ENCODE data around the gene EYS. TPM values are rescaled to one million over a fixed set of nuclear protein-coding genes. Genes with fewer than 3 reads are reported as not detected.

EYS gene
- total and polyA plus RNA-seq, 4 donors, result not detected

DNA sequence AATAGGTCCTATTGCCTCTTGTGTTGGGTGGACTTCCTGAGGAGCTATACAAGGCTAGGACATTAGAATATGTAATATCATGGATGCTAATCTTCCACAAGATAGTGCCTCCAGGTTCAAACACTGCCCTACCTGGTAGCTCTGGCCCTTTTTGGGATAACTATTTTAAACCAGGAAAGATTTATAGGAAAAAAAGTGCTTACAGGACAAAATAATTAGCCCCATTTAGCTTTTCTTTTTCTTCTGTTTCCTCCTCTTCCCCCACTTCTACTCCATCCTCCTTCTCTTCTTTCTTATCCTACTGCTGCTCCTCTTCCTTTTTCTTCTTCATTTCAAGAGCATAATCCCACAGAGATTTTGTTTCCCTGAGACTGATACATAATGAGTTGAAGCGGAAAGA is 1104.0 kb downstream of the EYS start:
- intact Hi-C loops (cut with DNase I), result no loop called here
- no peak overlapping the region for H3K4me3 ChIP-seq (ENCODE audit: low read length in 2 of 2)
- H3K36me3 ChIP-seq (ENCODE audit: control insufficient read depth in 1 of 2, insufficient read depth in 2 of 2, low read length in 1 of 2), result no peaks in the 10 kb centered on the region
- H3K27me3 ChIP-seq (ENCODE audit: control insufficient read depth in 1 of 2, insufficient read depth in 2 of 2, low read length in 1 of 2), result no peaks in the 10 kb centered on the region
- ATAC-seq (ENCODE audit: low FRiP score) (no peak), DNase-seq (no peak)
- no peak overlapping the region for H3K27ac ChIP-seq (ENCODE audit: low read depth in 1 of 2, low read length in 2 of 2)
- H3K9me3 ChIP-seq (ENCODE audit: control insufficient read depth, low read length), result no peaks in the 10 kb centered on the region
- 82 to 87% methylated on average over 1 of the region's 1 CpG for WGBS, 2 donors
- H3K4me1 ChIP-seq (ENCODE audit: control insufficient read depth in 1 of 2, insufficient read depth in 2 of 2, low read length in 2 of 2), result no peaks in the 10 kb centered on the region

GRCh38 chr6:64591676-64592036 is 1115.4 kb downstream of the EYS start:
- Histone ChIP-seq H3K36me3 (ENCODE audit: control insufficient read depth in 1 of 2, insufficient read depth in 2 of 2, low read length in 1 of 2) (no peaks in the 10 kb centered on the region), H3K27ac (ENCODE audit: low read depth in 1 of 2, low read length in 2 of 2) (no peak overlapping the region), H3K9me3 (ENCODE audit: control insufficient read depth, low read length) (no peaks in the 10 kb centered on the region), H3K27me3 (ENCODE audit: control insufficient read depth in 1 of 2, insufficient read depth in 2 of 2, low read length in 1 of 2) (no peaks in the 10 kb centered on the region), H3K4me1 (ENCODE audit: control insufficient read depth in 1 of 2, insufficient read depth in 2 of 2, low read length in 2 of 2) (no peaks in the 10 kb centered on the region), H3K4me3 (ENCODE audit: low read length in 2 of 2) (no peak overlapping the region)
- intact Hi-C loops (cut with DNase I), result no loop called here
- WGBS, 2 donors, result 58 to 78% methylated on average over 6 of the region's 6 CpGs
- DNase-seq (no peak), ATAC-seq (ENCODE audit: low FRiP score) (no peak)

DNA sequence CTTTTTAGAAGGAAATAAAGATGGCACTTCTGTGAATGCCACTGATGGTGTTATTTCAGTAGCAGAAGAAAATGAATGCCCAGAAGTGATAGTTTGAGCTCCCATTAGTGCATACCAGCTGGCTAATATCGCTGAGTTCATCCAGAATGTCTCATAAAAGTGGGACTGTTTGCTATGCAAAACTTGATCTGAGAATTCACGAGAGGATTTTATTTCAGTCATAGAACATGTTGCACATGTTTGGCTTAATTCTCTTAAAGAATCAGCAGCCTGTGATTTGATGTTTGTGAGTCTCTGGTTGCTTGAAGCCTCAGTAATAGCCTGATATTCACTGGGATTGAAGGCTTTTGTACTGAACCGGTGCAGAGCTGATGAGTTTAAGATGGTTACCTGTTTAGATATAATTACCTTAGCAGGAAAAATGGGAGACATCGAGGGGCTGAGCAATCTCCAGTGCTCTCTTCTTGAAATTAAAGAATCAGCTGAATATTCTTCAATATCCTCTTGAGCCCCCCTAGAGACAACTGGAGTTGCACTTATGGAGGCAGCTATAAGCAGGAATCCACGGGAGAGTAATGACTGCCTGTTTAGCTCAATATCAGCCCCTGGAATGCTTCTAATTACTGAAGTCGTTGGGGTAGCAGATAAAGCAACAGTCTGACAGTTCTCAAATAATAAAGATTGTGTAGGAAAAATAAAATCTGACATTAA is 1115.9 kb downstream of the EYS start:
- ATAC-seq (ENCODE audit: low FRiP score) (no peak), DNase-seq (no peak)
- intact Hi-C loops (cut with DNase I), result no loop called here
- Histone ChIP-seq H3K27me3 (ENCODE audit: control insufficient read depth in 1 of 2, insufficient read depth in 2 of 2, low read length in 1 of 2) (no peaks in the 10 kb centered on the region), H3K4me1 (ENCODE audit: control insufficient read depth in 1 of 2, insufficient read depth in 2 of 2, low read length in 2 of 2) (no peaks in the 10 kb centered on the region), H3K27ac (ENCODE audit: low read depth in 1 of 2, low read length in 2 of 2) (no peak overlapping the region), H3K4me3 (ENCODE audit: low read length in 2 of 2) (no peak overlapping the region), H3K36me3 (ENCODE audit: control insufficient read depth in 1 of 2, insufficient read depth in 2 of 2, low read length in 1 of 2) (no peaks in the 10 kb centered on the region), H3K9me3 (ENCODE audit: control insufficient read depth, low read length) (no peaks in the 10 kb centered on the region)
- 53 to 59% methylated on average over 6 of the region's 6 CpGs for WGBS, 2 donors

DNA sequence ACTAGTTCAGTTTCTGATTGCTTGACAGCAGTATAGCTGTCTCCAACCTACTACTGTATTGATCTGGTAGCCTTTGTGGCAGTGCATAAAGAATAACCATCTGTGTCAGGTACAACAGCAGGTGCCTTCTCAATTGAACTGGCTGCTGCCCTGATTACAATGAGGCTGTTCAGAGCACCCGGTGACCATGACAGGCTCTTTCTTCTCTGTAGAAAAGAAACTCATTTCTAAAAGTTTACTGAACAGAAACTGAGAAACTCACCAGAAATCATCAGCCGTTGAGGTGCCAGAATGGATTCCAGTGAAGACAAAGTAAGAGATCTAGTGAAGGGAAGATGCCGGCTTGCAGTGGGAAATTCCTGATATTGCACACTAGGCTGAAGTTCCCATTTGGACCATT is 1117.1 kb downstream of the EYS start:
- DNase-seq (no peak), ATAC-seq (ENCODE audit: low FRiP score) (no peak)
- Histone ChIP-seq H3K4me3 (ENCODE audit: low read length in 2 of 2) (no peak overlapping the region), H3K4me1 (ENCODE audit: control insufficient read depth in 1 of 2, insufficient read depth in 2 of 2, low read length in 2 of 2) (no peaks in the 10 kb centered on the region), H3K27ac (ENCODE audit: low read depth in 1 of 2, low read length in 2 of 2) (no peak overlapping the region), H3K36me3 (ENCODE audit: control insufficient read depth in 1 of 2, insufficient read depth in 2 of 2, low read length in 1 of 2) (no peaks in the 10 kb centered on the region), H3K27me3 (ENCODE audit: control insufficient read depth in 1 of 2, insufficient read depth in 2 of 2, low read length in 1 of 2) (no peaks in the 10 kb centered on the region), H3K9me3 (ENCODE audit: control insufficient read depth, low read length) (no peaks in the 10 kb centered on the region)
- 85 to 86% methylated on average over 3 of the region's 3 CpGs for WGBS, 2 donors
- intact Hi-C loops (cut with DNase I), result no loop called here

- WGBS, 2 donors, result 92% methylated on average over 1 of the region's 1 CpG
- DNase-seq, result no peak
Measured at GRCh38 chr6:64580346-64580745, 1126.7 kb downstream of the EYS start.

DNA sequence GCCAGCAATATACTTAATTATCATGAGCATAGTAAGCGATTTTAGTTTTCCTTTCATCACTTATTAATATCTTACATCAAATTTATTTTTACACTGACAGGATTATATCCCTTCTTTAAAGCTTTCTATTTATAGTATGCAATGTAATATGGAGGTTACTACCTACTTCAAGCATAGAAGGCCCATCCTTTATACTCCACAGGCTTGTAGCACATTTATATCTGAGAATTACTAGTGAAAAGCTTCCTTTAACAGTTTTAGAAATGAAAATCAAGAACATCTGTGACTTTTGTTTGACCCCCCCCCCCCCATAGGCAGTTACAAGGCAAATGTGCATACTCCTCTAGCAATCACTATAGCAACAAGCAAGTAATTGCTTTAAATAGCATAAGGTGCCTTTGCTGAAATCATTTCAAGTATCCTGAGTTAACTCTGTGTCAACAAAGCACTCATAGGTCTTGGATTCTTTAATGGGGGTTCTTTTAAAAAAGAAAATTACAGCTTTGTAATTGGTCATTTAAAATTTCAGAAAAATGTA is 1153.7 kb downstream of the EYS start:
- Histone ChIP-seq H3K4me1 (ENCODE audit: control insufficient read depth in 1 of 2, insufficient read depth in 2 of 2, low read length in 2 of 2) (no peaks in the 10 kb centered on the region), H3K27ac (ENCODE audit: low read depth in 1 of 2, low read length in 2 of 2) (no peak overlapping the region), H3K36me3 (ENCODE audit: control insufficient read depth in 1 of 2, insufficient read depth in 2 of 2, low read length in 1 of 2) (no peaks in the 10 kb centered on the region), H3K27me3 (ENCODE audit: control insufficient read depth in 1 of 2, insufficient read depth in 2 of 2, low read length in 1 of 2) (no peaks in the 10 kb centered on the region), H3K9me3 (ENCODE audit: control insufficient read depth, low read length) (no peaks in the 10 kb centered on the region), H3K4me3 (ENCODE audit: low read length in 2 of 2) (no peak overlapping the region)
- no peak for DNase-seq
- intact Hi-C loops (cut with DNase I), result no loop called here
- WGBS, 2 donors, result 76 to 81% methylated on average over 1 of the region's 1 CpG
- ATAC-seq (ENCODE audit: low FRiP score), result no peak

More at GRCh38 chr6:64580346-64580745, 1126.7 kb downstream of the EYS start:
- Histone ChIP-seq H3K27me3 (ENCODE audit: control insufficient read depth in 1 of 2, insufficient read depth in 2 of 2, low read length in 1 of 2) (no peaks in the 10 kb centered on the region), H3K27ac (ENCODE audit: low read depth in 1 of 2, low read length in 2 of 2) (no peak overlapping the region), H3K9me3 (ENCODE audit: control insufficient read depth, low read length) (no peaks in the 10 kb centered on the region), H3K36me3 (ENCODE audit: control insufficient read depth in 1 of 2, insufficient read depth in 2 of 2, low read length in 1 of 2) (no peaks in the 10 kb centered on the region), H3K4me3 (ENCODE audit: low read length in 2 of 2) (no peak overlapping the region), H3K4me1 (ENCODE audit: control insufficient read depth in 1 of 2, insufficient read depth in 2 of 2, low read length in 2 of 2) (no peaks in the 10 kb centered on the region)
- ATAC-seq (ENCODE audit: low FRiP score), result no peak
- intact Hi-C loops (cut with DNase I), result no loop called here

DNA sequence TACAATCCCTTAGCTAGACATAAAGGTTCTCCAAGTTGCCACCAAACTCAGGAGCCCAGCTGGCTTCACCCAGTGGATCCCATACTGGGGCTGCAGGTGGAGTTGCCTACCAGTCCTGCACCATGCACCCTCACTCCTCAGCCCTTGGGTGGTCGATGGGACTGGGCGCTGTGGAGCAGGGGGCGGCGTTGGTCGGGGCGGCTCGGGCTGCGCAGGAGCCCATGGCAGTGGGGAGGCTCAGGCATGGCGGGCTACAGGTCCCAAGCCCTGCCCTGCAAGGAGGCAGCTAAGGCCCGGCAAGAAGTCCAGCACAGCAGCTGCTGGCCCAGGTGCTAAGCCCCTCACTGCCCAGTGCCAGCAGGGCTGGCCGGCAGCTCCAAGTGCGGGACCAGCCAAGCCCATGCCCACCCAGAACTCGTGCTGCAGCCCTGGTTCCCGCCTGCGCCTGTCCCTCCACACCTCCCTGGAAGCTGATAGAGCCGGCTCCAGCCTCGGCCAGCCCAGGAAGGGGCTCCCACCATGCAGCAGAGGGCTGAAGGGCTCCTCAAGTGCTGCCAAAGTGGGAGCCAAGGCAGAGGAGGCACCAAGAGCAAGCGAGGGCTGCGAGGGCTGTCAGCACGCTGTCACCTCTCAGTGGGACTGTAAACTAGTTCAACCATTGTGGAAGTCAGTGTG is 1159.3 kb downstream of the EYS start:
- Histone ChIP-seq H3K4me3 (ENCODE audit: low read length in 2 of 2) (no peak overlapping the region), H3K36me3 (ENCODE audit: control insufficient read depth in 1 of 2, insufficient read depth in 2 of 2, low read length in 1 of 2) (no peaks in the 10 kb centered on the region), H3K27ac (ENCODE audit: low read depth in 1 of 2, low read length in 2 of 2) (no peak overlapping the region), H3K4me1 (ENCODE audit: control insufficient read depth in 1 of 2, insufficient read depth in 2 of 2, low read length in 2 of 2) (no peaks in the 10 kb centered on the region), H3K27me3 (ENCODE audit: control insufficient read depth in 1 of 2, insufficient read depth in 2 of 2, low read length in 1 of 2) (no peaks in the 10 kb centered on the region), H3K9me3 (ENCODE audit: control insufficient read depth, low read length) (no peaks in the 10 kb centered on the region)
- WGBS, 2 donors, result 92% methylated on average over 19 to 20 of the region's 20 CpGs
- ATAC-seq (ENCODE audit: low FRiP score) (no peak), DNase-seq (peak; percentile 28 to 72)
- intact Hi-C loops (cut with DNase I), result no loop called here

DNA sequence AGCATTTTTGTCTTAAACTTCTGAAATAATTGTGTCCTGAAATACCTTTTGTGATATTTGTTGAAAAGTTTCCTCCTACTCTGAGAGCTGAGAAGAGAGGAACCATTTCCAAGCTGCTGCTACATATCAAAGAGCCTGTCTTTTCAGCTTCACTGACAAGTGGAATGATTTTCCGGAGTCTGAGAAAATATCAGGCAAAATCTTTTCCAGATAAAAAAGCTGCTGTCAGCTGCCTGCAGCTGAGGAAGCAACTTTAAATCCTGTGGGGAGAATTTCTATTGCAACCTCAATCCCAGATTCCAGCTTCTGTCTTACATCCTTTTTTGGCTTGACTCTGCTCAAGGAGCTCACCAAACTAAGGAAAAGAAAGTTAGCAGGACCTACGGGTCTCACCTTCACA is 1167.1 kb downstream of the EYS start:
- intact Hi-C loops (cut with DNase I), result no loop called here
- DNase-seq (no peak), ATAC-seq (ENCODE audit: low FRiP score) (no peak)

DNA sequence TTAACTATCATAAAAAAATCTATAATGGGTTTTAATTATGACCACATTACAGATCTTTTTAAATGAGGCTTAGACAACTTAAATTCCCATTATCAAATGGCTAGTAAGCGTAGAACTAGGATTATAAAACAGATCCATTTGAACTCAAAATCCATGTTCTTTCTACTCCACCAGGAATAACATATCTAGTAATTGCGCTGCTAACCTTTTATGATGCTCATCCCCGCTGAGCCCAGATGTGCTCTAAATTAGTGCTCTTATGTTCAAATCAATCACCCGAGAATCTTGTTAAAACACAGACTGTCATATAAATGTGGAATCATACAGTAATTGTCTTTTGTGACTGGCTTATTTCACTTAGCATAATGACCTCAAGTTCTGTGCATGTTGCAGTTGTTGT is 1168.3 kb downstream of the EYS start:
- intact Hi-C loops (cut with DNase I), result no loop called here
- no peaks in the 10 kb centered on the region for H3K27me3 ChIP-seq (ENCODE audit: control insufficient read depth in 1 of 2, insufficient read depth in 2 of 2, low read length in 1 of 2)
- H3K36me3 ChIP-seq (ENCODE audit: control insufficient read depth in 1 of 2, insufficient read depth in 2 of 2, low read length in 1 of 2), result no peaks in the 10 kb centered on the region
- H3K4me3 ChIP-seq (ENCODE audit: low read length in 2 of 2), result no peak overlapping the region
- H3K4me1 ChIP-seq (ENCODE audit: control insufficient read depth in 1 of 2, insufficient read depth in 2 of 2, low read length in 2 of 2), result no peaks in the 10 kb centered on the region
- H3K9me3 ChIP-seq (ENCODE audit: control insufficient read depth, low read length), result no peaks in the 10 kb centered on the region
- no peak overlapping the region for H3K27ac ChIP-seq (ENCODE audit: low read depth in 1 of 2, low read length in 2 of 2)
- no peak for DNase-seq
- no peak for ATAC-seq (ENCODE audit: low FRiP score)
- 93 to 96% methylated on average over 4 of the region's 4 CpGs for WGBS, 2 donors

More for the DNA sequence above, 1167.1 kb downstream of the EYS start:
- Histone ChIP-seq H3K9me3 (ENCODE audit: control insufficient read depth, low read length) (no peaks in the 10 kb centered on the region), H3K27ac (ENCODE audit: low read depth in 1 of 2, low read length in 2 of 2) (no peak overlapping the region), H3K4me1 (ENCODE audit: control insufficient read depth in 1 of 2, insufficient read depth in 2 of 2, low read length in 2 of 2) (no peaks in the 10 kb centered on the region), H3K4me3 (ENCODE audit: low read length in 2 of 2) (no peak overlapping the region), H3K36me3 (ENCODE audit: control insufficient read depth in 1 of 2, insufficient read depth in 2 of 2, low read length in 1 of 2) (no peaks in the 10 kb centered on the region), H3K27me3 (ENCODE audit: control insufficient read depth in 1 of 2, insufficient read depth in 2 of 2, low read length in 1 of 2) (no peaks in the 10 kb centered on the region)
- WGBS, 2 donors, result 21 to 23% methylated on average over 2 of the region's 2 CpGs
